IPS-20b (cell line): ENCODE results near the gene CACNA1B.
"Not testable (repeated sequence)": the region's sequence is repeated elsewhere in the genome, so short reads cannot be mapped to it uniquely, and the experiment has no call there.

Experiments used
- H3K27ac ChIP-seq: one replicate; pipeline ENCODE4 v1.5.1; 2013; ENCODE audit warnings: low read length
- H3K27me3 ChIP-seq: 2 replicates; pipeline ENCODE4 v1.6.1; 2013; ENCODE audit warnings: mild to moderate bottlenecking, low read length, inconsistent platforms; ENCODE audit not compliant: insufficient read depth
- H3K36me3 ChIP-seq: 2 replicates; pipeline ENCODE4 v1.6.1; 2013; ENCODE audit warnings: low read depth, mild to moderate bottlenecking, inconsistent platforms, low read length, moderate library complexity; ENCODE audit not compliant: insufficient read depth
- H3K4me1 ChIP-seq: 2 replicates; pipeline ENCODE4 v1.6.1; 2013; ENCODE audit warnings: mild to moderate bottlenecking, control low read depth, inconsistent platforms, low read length, moderate library complexity; ENCODE audit not compliant: insufficient read depth
- H3K4me3 ChIP-seq: 2 replicates; pipeline ENCODE4 v1.5.1; 2013; ENCODE audit warnings: mild to moderate bottlenecking, low read length, inconsistent platforms
- H3K9ac ChIP-seq: 2 replicates; pipeline ENCODE4 v1.6.1; 2013; ENCODE audit warnings: low read depth, mild to moderate bottlenecking, inconsistent platforms, low read length, moderate library complexity
- H3K9me3 ChIP-seq: 2 replicates; pipeline ENCODE4 v1.6.1; 2013; ENCODE audit warnings: mild to moderate bottlenecking, low read depth, low read length, inconsistent platforms; ENCODE audit not compliant: insufficient read depth

Gene CACNA1B

DNA sequence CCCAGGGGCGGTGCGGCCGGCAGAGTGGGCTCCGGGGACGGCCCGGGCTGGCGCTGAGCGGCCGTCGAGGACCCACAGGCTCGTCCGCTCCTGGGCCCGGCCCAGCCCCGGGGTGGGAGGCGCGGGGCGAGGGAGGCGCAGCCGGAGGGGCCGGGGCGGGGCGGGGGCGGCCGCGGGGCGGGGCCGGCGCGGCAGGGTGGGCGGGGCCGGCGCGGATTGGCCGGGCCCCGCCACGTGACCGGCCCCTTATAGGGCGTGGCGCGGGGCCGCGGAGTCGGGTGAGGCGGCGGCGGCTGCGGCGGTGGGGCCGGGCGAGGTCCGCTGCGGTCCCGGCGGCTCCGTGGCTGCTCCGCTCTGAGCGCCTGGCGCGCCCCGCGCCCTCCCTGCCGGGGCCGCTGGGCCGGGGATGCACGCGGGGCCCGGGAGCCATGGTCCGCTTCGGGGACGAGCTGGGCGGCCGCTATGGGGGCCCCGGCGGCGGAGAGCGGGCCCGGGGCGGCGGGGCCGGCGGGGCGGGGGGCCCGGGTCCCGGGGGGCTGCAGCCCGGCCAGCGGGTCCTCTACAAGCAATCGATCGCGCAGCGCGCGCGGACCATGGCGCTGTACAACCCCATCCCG is at the start of gene CACNA1B:
CACNA1B (plus strand) TSS at position 277 of the 617 bp plus-strand sequence; CDS start at position 429, 152 bp downstream.
- peak within 1 kb of the TSS; percentile 58; the same call in 1 of the 2 replicates for H3K4me3 ChIP-seq

DNA sequence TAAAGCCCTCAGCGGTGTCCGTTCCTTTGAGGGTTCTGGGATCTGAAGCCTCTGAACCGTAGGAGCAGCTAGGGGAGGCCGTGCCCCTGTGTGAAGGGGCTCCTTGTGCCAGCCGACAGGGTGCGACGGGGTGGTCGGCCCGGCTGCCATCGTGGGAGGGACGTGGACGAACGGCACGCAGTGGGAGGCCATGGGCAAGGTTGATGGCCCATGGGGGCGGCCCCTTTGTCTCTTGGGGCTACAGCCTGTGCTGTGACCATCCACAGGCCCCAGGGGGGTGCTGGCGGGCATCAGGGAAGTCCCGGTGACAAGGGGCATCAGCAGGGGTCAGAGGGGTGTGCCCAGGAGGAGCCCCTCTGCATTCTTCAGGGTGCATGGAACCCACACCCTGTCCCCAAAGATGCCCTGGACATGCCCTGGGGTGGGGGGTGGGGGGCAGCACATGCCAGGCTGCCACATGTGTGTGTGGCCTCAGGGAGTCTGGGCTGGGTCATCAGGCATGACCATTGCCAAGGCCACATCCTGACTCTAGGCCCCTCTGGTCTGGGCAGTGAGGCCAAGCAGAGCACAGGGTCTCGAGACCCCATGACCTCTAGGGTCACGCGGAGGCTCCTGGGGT is 49.6 kb upstream of the CACNA1B start:
- no peaks in the 10 kb centered on the region for H3K27me3 ChIP-seq
- H3K27ac ChIP-seq, result no peak overlapping the region
- no peaks in the 10 kb centered on the region for H3K4me1 ChIP-seq
- no peak overlapping the region for H3K9ac ChIP-seq
- peaks cover 58% of the 10 kb centered on the region for H3K36me3 ChIP-seq
- H3K4me3 ChIP-seq, result no peak overlapping the region
- no peaks in the 10 kb centered on the region for H3K9me3 ChIP-seq

More for the DNA sequence above, at the start of gene CACNA1B:
- not testable (repeated sequence) for H3K9me3 ChIP-seq, H3K9ac ChIP-seq, H3K36me3 ChIP-seq, H3K27ac ChIP-seq, H3K4me1 ChIP-seq
- H3K27me3 ChIP-seq, result peaks cover 41% of the 10 kb centered on the region

DNA sequence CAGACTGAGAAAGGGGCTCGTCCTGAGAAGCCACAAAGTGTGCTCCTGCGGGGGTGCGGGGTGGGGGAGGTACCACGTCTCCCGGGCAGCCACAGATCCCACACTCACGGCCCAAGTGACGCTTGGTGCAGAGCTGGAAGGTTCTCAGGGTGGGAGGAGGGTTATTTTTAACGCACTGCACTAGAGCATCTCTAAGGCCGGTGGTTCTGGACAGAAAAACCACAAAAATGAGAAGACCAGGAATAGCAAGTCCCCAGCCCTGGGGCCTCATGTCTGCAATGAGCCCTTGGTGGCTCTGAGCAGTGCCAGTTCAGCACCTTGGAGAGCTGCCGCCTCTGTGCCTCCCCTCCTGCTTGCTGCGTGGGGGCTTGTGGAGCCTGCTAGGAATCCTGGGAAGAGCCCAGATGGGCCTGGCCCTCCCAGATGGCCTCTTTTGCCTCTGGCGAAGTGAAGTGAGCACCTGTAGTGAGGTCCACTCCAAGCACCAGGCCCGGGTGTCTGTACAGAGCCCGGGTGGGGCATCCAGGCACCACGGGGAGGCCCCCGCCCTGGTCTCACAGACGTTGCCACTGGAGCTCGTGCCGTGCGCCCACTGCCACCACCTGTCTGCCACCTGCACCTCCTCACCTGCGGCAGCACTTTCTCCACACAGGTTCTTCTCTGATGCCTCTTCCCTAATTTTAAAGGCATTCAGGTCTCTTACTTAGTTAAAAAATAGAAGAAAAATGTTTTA is 48.9 kb upstream of the CACNA1B start:
- H3K27me3 ChIP-seq, result no peaks in the 10 kb centered on the region
- no peaks in the 10 kb centered on the region for H3K4me1 ChIP-seq
- H3K4me3 ChIP-seq, result no peak overlapping the region
- H3K9ac ChIP-seq, result no peak overlapping the region
- H3K36me3 ChIP-seq, result peaks cover 57% of the 10 kb centered on the region
- no peak overlapping the region for H3K27ac ChIP-seq
- no peaks in the 10 kb centered on the region for H3K9me3 ChIP-seq

DNA sequence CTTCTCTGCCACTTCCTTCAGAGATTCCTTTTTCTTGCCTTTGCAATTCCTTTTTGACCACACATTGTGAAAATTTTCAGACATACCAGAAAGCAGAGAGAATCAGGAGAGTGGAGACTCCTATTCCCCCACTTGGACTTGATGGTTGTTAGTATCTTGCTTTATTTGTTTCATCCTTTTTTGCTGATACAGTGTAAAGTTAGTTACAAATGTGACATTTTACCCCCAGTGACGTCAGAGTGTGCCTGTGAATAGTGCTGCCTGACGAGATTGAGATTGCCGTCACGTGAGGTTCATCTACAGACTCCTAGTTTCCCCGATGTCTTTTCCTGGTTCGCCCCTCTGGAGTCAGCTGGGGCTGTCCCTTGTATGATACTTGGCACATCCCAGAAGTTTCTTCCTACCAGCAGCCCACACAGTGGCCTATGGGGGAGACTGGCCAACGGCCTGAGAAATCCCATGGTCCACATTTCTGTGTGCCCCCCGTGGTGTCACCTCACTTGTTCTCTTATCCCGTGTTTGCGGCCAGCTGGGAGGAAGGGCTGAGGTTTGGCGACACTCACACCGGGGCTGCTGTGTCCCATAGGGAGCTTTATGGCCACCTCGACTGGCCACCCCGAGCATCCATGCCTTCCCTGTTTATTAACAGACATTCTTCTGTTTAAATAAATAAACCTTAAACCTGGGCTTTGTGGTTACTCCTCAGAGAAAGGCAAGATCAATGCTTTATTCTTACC is 48.2 kb upstream of the CACNA1B start:
- Histone ChIP-seq H3K27me3 (no peaks in the 10 kb centered on the region), H3K27ac (no peak overlapping the region), H3K4me3 (no peak overlapping the region), H3K9me3 (no peaks in the 10 kb centered on the region), H3K36me3 (peaks cover 53% of the 10 kb centered on the region), H3K9ac (no peak overlapping the region), H3K4me1 (no peaks in the 10 kb centered on the region)

DNA sequence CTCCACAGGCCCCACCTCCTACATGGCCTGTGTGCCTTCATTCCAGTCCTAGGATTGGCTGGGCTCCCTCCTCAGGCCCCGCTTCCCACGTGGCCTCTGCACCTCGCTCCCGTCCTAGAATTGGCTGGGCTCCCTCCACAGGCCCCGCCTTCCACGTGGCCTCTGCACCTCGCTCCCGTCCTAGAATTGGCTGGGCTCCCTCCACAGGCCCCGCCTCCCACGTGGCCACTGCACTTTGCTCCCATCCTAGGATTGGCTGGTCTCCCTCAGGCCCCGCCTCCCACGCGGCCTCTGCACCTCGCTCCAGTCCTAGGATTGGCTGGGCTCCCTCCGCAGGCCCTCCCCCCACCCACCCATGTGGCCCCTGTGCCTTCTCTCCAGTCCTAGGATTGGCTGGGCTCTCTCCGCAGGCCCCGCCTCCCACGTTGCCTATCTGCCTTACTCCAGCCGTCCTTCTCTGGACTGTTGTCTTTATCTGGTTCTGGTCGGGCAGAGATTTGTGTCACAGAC is 45.3 kb upstream of the CACNA1B start:
- no peak overlapping the region for H3K27ac ChIP-seq
- H3K9me3 ChIP-seq, result no peaks in the 10 kb centered on the region
- no peaks in the 10 kb centered on the region for H3K27me3 ChIP-seq
- no peaks in the 10 kb centered on the region for H3K4me1 ChIP-seq
- H3K36me3 ChIP-seq, result peaks cover 54% of the 10 kb centered on the region
- no peak overlapping the region for H3K4me3 ChIP-seq
- H3K9ac ChIP-seq, result no peak overlapping the region

DNA sequence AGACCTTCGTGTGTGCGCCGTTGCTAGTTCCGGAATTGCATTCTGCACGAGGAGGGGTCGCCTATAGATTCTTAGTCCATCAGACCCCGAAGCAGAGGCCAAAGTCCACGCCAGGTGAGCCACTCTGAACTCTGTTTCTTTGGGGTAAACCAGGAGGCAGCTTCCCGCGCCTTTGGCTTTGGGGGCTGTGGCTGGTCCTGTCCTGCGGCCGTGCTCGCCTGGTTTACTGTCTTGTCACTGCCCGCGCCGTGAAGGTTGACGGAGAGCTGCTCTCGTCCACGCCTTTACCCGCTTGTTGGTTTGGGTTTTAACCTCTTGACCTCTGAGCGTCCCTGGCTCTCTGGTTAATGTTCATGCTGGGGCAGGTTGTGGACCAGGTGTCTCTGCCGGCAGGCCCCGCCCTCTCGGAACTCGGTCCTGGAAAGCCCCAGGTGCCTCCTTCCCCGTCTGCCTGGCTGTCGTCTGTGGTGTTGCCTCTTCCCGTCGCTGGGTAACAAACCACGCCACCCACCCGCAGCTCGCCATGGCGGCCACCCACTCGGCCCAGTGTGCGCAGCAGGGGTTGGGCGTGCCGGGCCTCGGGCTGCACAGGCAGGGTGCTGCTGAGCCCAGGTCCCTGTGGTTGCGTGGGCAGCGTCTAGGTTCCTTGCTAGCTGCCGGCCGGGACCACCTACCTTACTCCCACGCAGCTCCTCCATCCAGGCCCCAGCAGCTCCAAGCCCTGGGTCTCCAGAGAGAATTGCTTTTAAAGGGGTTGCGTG is 44.6 kb upstream of the CACNA1B start:
- Histone ChIP-seq H3K27ac (no peak overlapping the region), H3K9me3 (no peaks in the 10 kb centered on the region), H3K4me1 (no peaks in the 10 kb centered on the region), H3K36me3 (peaks cover 54% of the 10 kb centered on the region), H3K27me3 (no peaks in the 10 kb centered on the region), H3K9ac (no peak overlapping the region), H3K4me3 (no peak overlapping the region)

DNA sequence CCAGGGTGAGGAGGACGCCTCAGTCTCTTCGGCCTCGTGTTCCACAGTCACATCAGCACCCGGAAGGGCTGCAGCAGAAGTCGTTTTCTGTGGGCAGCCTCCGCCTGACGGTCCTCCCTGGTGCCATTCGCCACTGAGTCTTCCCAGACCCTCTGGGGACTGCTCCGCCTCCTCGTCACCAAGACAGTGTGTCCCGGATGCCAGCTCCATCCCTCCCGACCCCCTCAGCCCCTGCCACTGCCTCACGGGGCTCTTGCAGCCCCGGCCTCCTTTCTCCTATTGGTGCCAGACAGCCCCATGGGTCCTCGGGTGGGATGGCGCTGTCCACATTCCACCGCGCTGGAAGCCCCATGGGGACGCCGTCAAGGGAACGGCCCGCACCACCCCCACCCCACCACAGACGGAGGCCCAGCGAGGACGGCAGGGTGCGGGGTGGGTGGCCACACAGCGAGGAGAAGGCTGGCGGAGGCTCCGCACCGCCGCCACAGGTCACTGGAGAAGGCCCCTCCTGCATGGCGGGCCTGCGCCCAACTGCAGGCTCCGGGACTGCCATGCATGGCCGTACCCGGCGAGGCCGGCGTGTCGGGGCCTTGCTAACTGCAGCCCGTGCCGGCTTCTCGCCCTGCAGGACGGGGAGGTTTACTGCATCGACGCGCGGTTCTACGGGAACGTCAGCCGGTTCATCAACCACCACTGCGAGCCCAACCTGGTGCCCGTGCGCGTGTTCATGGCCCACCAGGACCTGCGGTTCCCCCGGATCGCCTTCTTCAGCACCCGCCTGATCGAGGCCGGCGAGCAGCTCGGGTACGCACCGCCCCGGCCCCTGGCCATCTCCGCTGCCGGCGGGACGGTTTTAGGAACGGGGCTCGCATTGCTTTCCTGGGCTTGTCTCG is 43.6 kb upstream of the CACNA1B start:
- peaks cover 54% of the 10 kb centered on the region for H3K36me3 ChIP-seq
- no peak overlapping the region for H3K4me3 ChIP-seq
- no peaks in the 10 kb centered on the region for H3K9me3 ChIP-seq
- no peaks in the 10 kb centered on the region for H3K27me3 ChIP-seq
- no peak overlapping the region for H3K9ac ChIP-seq
- no peak overlapping the region for H3K27ac ChIP-seq
- no peaks in the 10 kb centered on the region for H3K4me1 ChIP-seq

DNA sequence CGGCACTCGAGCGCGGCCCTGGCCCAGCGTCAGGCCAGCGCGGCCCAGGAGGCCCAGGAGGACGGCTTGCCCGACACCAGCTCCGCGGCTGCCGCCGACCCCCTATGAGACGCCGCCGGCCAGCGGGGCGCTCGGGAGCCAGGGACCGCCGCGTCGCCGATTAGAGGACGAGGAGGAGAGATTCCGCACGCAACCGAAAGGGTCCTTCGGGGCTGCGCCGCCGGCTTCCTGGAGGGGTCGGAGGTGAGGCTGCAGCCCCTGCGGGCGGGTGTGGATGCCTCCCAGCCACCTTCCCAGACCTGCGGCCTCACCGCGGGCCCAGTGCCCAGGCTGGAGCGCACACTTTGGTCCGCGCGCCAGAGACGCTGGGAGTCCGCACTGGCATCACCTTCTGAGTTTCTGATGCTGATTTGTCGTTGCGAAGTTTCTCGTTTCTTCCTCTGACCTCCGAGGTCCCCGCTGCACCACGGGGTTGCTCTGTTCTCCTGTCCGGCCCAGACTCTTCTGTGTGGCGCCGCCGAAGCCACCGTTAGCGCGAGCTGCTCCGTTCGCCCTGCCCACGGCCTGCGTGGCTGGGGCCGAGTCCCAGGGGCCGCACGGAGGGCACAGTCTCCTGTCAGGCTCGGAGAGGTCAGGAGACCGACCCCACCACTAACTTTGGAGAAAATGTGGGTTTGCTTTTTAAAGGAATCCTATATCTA is 42.6 kb upstream of the CACNA1B start:
- H3K27me3 ChIP-seq, result no peaks in the 10 kb centered on the region
- no peak overlapping the region for H3K27ac ChIP-seq
- no peak overlapping the region for H3K9ac ChIP-seq
- H3K9me3 ChIP-seq, result no peaks in the 10 kb centered on the region
- no peak overlapping the region for H3K4me3 ChIP-seq
- no peaks in the 10 kb centered on the region for H3K4me1 ChIP-seq
- peaks cover 44% of the 10 kb centered on the region for H3K36me3 ChIP-seq

DNA sequence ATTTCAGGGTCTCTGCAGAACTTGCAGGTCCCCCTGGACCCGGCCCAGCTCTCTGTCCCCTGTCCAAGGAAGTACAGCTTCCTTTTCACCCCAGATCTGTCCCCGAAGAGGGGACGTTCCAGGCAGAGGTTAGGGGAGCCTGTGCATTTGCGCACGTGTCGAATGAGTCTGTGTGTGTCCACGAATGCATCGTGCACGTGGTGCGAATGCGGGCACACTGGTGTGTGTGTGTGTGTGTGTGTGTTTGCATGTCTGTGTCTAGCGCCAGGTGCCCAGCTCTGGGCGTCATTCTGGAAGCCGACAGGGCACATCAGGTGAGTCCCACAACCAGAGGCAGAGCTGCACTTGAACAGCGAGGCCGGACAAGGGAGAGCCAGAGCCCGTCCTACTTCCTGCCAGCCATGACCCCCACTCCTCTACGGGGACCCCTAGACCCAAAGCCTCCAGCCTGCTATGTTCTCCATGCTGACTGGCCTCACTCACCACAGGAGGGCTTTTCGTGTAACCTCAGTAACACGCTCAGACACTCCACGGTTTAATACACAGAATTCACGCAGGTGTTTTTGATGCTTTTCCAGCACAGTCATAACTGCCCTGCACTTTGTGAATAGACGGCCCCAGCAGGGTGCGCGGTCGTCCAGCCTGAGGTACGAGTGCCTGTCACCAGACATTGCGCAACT is 41.3 kb upstream of the CACNA1B start:
- Histone ChIP-seq H3K4me1 (no peaks in the 10 kb centered on the region), H3K27me3 (no peaks in the 10 kb centered on the region), H3K36me3 (peaks cover 36% of the 10 kb centered on the region; the same call in 1 of the 2 replicates), H3K27ac (no peak overlapping the region), H3K9ac (no peak overlapping the region), H3K4me3 (no peak overlapping the region), H3K9me3 (no peaks in the 10 kb centered on the region)
